ENCODE results near the gene CDKAL1.

CDKAL1 gene

GRCh38 chr6:20566109-20566508, 31.9 kb downstream of the CDKAL1 start:
- no peak for TF ChIP-seq PAX5 (IDR thresholded peaks at IDR 0.05; ENCODE audit: insufficient read depth, low read length, severe bottlenecking)
- TF ChIP-seq TAF1 (IDR thresholded peaks at IDR 0.05; ENCODE audit: low read depth, low read length), result no peak
- no peak for TF ChIP-seq POLR2AphosphoS5 (IDR thresholded peaks at IDR 0.05; ENCODE audit: low read depth, low read length)
- TF ChIP-seq SPI1 (IDR thresholded peaks at IDR 0.05; ENCODE audit: low read depth, low read length), result no peak
- TF ChIP-seq POLR2A (IDR thresholded peaks at IDR 0.05; ENCODE audit: low read depth, low read length), result no peak
- no peak for TF ChIP-seq POU2F2 (IDR thresholded peaks at IDR 0.05; ENCODE audit: low read depth, low read length)
- DNase-seq (ENCODE audit: insufficient read length, low spot score) (no peak), FAIRE-seq (peak; percentile 65)

- DNase-seq (ENCODE audit: insufficient read length, low spot score) (no peak), FAIRE-seq (no peak)
- TF ChIP-seq POU2F2 (IDR thresholded peaks at IDR 0.05; ENCODE audit: low read depth, low read length) (no peak), SPI1 (IDR thresholded peaks at IDR 0.05; ENCODE audit: low read depth, low read length) (no peak), PAX5 (IDR thresholded peaks at IDR 0.05; ENCODE audit: insufficient read depth, low read length, severe bottlenecking) (no peak), TAF1 (IDR thresholded peaks at IDR 0.05; ENCODE audit: low read depth, low read length) (no peak), POLR2A (IDR thresholded peaks at IDR 0.05; ENCODE audit: low read depth, low read length) (no peak), POLR2AphosphoS5 (IDR thresholded peaks at IDR 0.05; ENCODE audit: low read depth, low read length) (no peak)
These were observed 34.8 kb downstream of the CDKAL1 start for GRCh38 chr6:20569000-20569610.

- TF ChIP-seq POU2F2 (IDR thresholded peaks at IDR 0.05; ENCODE audit: low read depth, low read length), result no peak
- no peak for TF ChIP-seq TAF1 (IDR thresholded peaks at IDR 0.05; ENCODE audit: low read depth, low read length)
- TF ChIP-seq PAX5 (IDR thresholded peaks at IDR 0.05; ENCODE audit: insufficient read depth, low read length, severe bottlenecking), result no peak
- TF ChIP-seq POLR2A (IDR thresholded peaks at IDR 0.05; ENCODE audit: low read depth, low read length), result no peak
- no peak for TF ChIP-seq POLR2AphosphoS5 (IDR thresholded peaks at IDR 0.05; ENCODE audit: low read depth, low read length)
- no peak for TF ChIP-seq SPI1 (IDR thresholded peaks at IDR 0.05; ENCODE audit: low read depth, low read length)
- FAIRE-seq, result no peak
- DNase-seq (ENCODE audit: insufficient read length, low spot score), result no peak
These were observed 37.0 kb downstream of the CDKAL1 start for GRCh38 chr6:20571261-20571660.

GRCh38 chr6:20572288-20572687, 38.0 kb downstream of the CDKAL1 start:
- no peak for DNase-seq (ENCODE audit: insufficient read length, low spot score)
- no peak for TF ChIP-seq POU2F2 (IDR thresholded peaks at IDR 0.05; ENCODE audit: low read depth, low read length)
- TF ChIP-seq TAF1 (IDR thresholded peaks at IDR 0.05; ENCODE audit: low read depth, low read length), result no peak
- no peak for TF ChIP-seq POLR2AphosphoS5 (IDR thresholded peaks at IDR 0.05; ENCODE audit: low read depth, low read length)
- no peak for TF ChIP-seq POLR2A (IDR thresholded peaks at IDR 0.05; ENCODE audit: low read depth, low read length)
- TF ChIP-seq PAX5 (IDR thresholded peaks at IDR 0.05; ENCODE audit: insufficient read depth, low read length, severe bottlenecking), result no peak
- FAIRE-seq, result no peak

- FAIRE-seq (no peak), DNase-seq (ENCODE audit: insufficient read length, low spot score) (no peak)
- TF ChIP-seq POLR2AphosphoS5 (IDR thresholded peaks at IDR 0.05; ENCODE audit: low read depth, low read length) (no peak), SPI1 (IDR thresholded peaks at IDR 0.05; ENCODE audit: low read depth, low read length) (no peak), TAF1 (IDR thresholded peaks at IDR 0.05; ENCODE audit: low read depth, low read length) (no peak), PAX5 (IDR thresholded peaks at IDR 0.05; ENCODE audit: insufficient read depth, low read length, severe bottlenecking) (no peak), POU2F2 (IDR thresholded peaks at IDR 0.05; ENCODE audit: low read depth, low read length) (no peak), POLR2A (IDR thresholded peaks at IDR 0.05; ENCODE audit: low read depth, low read length) (no peak)
These were observed 38.7 kb downstream of the CDKAL1 start for GRCh38 chr6:20572940-20573339.

GRCh38 chr6:20574355-20574754, 40.1 kb downstream of the CDKAL1 start:
- FAIRE-seq (no peak), DNase-seq (ENCODE audit: insufficient read length, low spot score) (no peak)

GRCh38 chr6:20575125-20575524, 40.9 kb downstream of the CDKAL1 start:
- DNase-seq (ENCODE audit: insufficient read length, low spot score), result no peak
- no peak for FAIRE-seq

More at GRCh38 chr6:20574355-20574754, 40.1 kb downstream of the CDKAL1 start:
- TF ChIP-seq SPI1 (IDR thresholded peaks at IDR 0.05; ENCODE audit: low read depth, low read length), result no peak
- no peak for TF ChIP-seq TAF1 (IDR thresholded peaks at IDR 0.05; ENCODE audit: low read depth, low read length)
- TF ChIP-seq POLR2AphosphoS5 (IDR thresholded peaks at IDR 0.05; ENCODE audit: low read depth, low read length), result no peak
- TF ChIP-seq PAX5 (IDR thresholded peaks at IDR 0.05; ENCODE audit: insufficient read depth, low read length, severe bottlenecking), result no peak
- TF ChIP-seq POLR2A (IDR thresholded peaks at IDR 0.05; ENCODE audit: low read depth, low read length), result no peak
- no peak for TF ChIP-seq POU2F2 (IDR thresholded peaks at IDR 0.05; ENCODE audit: low read depth, low read length)

GRCh38 chr6:20575704-20576451, 41.6 kb downstream of the CDKAL1 start:
- no peak for DNase-seq (ENCODE audit: insufficient read length, low spot score)
- no peak for TF ChIP-seq POU2F2 (IDR thresholded peaks at IDR 0.05; ENCODE audit: low read depth, low read length)
- no peak for TF ChIP-seq POLR2AphosphoS5 (IDR thresholded peaks at IDR 0.05; ENCODE audit: low read depth, low read length)
- TF ChIP-seq SPI1 (IDR thresholded peaks at IDR 0.05; ENCODE audit: low read depth, low read length), result no peak
- no peak for TF ChIP-seq POLR2A (IDR thresholded peaks at IDR 0.05; ENCODE audit: low read depth, low read length)
- no peak for TF ChIP-seq PAX5 (IDR thresholded peaks at IDR 0.05; ENCODE audit: insufficient read depth, low read length, severe bottlenecking)
- no peak for TF ChIP-seq TAF1 (IDR thresholded peaks at IDR 0.05; ENCODE audit: low read depth, low read length)
- no peak for FAIRE-seq

More at GRCh38 chr6:20575125-20575524, 40.9 kb downstream of the CDKAL1 start:
- TF ChIP-seq TAF1 (IDR thresholded peaks at IDR 0.05; ENCODE audit: low read depth, low read length), result no peak

- FAIRE-seq (no peak), DNase-seq (ENCODE audit: insufficient read length, low spot score) (no peak)
- TF ChIP-seq POU2F2 (IDR thresholded peaks at IDR 0.05; ENCODE audit: low read depth, low read length), result no peak
- no peak for TF ChIP-seq POLR2AphosphoS5 (IDR thresholded peaks at IDR 0.05; ENCODE audit: low read depth, low read length)
- no peak for TF ChIP-seq PAX5 (IDR thresholded peaks at IDR 0.05; ENCODE audit: insufficient read depth, low read length, severe bottlenecking)
- TF ChIP-seq TAF1 (IDR thresholded peaks at IDR 0.05; ENCODE audit: low read depth, low read length), result no peak
- TF ChIP-seq POLR2A (IDR thresholded peaks at IDR 0.05; ENCODE audit: low read depth, low read length), result no peak
- TF ChIP-seq SPI1 (IDR thresholded peaks at IDR 0.05; ENCODE audit: low read depth, low read length), result no peak
These were observed 43.0 kb downstream of the CDKAL1 start for GRCh38 chr6:20577173-20577688.
